Activated CD4-positive, CD25-positive, alpha-beta regulatory T cell treated with anti-CD3 and anti-CD28 coated beads, Interleukin-2, amount 50 U/mL, for 24 hours (primary cell): ENCODE data around the gene PLPP6.

Experiments used
- ATAC-seq, 2 donors: fragments of 150-1000 bp; cut with Tn5 transposase; one replicate each; pipeline ENCODE4 v1.10.0; 2021; ENCODE audit warnings: mild to moderate bottlenecking in 1 of 2, moderate library complexity in 1 of 2

PLPP6 gene

DNA sequence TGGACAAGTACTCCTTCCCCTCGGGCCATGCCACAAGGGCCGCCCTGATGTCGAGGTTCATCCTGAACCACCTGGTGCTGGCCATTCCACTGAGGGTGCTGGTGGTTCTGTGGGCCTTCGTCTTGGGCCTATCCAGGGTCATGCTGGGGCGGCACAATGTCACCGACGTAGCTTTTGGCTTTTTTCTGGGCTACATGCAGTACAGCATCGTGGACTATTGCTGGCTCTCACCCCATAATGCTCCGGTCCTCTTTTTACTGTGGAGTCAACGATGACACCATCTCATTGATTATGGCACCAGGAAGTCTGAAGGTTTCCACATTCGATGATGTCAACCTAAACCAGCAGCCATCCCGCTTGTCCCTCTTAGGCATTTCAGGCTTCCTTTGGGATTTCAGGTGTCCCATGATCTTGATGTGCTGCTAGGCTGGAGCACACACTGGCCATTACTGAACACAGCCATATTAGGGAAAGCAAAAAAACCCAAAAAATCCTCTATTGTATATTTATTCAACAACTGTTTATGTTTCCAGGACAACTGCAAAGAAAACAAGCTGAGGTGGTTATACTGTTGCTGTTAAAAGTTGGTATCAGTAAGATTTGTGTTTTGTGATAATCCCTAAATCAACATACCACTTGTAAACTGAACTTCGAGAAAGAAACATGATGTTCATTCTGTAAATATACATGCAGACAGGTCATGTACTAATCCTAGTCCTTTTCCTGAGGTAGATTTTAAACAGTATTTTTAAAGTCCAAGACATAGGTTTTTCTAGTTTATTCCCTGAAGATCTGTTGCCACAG, 1.1 kb downstream of the PLPP6 start:
- ATAC-seq: no peak

GRCh38 chr9:4663956-4664355, 1.9 kb downstream of the PLPP6 start:
- no peak for ATAC-seq

- no peak for ATAC-seq
Observed at GRCh38 chr9:4665357-4665756, 3.3 kb downstream of the PLPP6 start.

DNA sequence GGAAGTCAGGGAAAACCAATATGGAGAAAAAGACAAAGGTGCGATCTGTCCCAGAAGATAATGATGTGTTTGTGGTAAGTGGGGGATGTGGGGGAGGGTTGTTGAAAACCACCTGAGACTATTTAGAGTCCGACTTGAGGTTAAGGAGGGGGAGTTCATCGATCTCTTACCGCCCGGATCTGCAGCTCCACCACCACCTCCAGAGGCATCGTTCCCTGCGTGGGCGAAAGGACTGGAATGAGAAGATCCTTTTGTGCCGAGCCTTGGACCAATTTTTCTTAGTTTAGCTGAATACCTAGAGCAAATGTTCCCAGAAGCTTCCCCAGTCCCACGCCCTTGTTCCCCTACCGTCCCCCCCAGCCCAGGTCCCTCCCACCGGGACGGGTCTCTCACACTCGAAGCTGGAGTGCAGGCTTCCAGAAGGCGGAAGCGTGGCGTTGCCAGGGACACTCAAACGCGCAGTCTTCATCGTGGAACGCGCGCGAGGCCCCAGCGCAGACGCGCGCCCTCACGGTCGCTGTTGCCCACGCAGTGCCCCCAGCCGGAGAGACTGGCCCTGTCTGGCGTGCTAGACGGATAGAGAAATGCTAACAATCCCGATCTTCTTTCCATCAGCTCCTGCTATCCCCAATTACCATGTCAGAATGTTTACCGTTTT, 4.1 kb downstream of the PLPP6 start, which contains the start of gene SPATA6L:
SPATA6L (minus strand) TSS at position 439 of the 658 bp plus-strand sequence; CDS start at position 209, 230 bp downstream.
- peak; percentile 23 to 39 for ATAC-seq

- no peak for ATAC-seq
Observed at GRCh38 chr9:4667681-4668080, 5.6 kb downstream of the PLPP6 start.

- no peak for ATAC-seq
Observed at GRCh38 chr9:4668604-4669003, 6.5 kb downstream of the PLPP6 start.

GRCh38 chr9:4669890-4670289, 7.8 kb downstream of the PLPP6 start:
- no peak for ATAC-seq

DNA sequence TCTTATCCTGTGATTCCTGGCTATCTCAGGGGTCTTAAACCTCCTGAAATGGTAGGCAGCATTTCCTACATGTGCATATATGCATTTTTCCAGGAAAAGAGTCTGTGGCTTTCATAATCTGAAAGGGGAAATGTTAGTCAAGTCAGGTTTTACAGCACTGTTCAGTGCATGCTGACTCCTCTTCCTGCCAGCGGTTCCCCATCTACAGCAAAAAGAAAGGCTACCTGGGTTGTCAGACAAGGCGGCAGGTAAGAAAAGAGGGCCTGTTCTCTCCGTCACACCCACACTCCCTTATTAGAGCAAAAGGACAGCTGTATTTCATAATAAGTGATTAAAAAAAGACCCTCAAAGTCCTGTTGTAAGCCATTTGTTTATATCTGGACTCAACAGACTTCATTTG, 8.5 kb downstream of the PLPP6 start:
- no peak for ATAC-seq

- ATAC-seq: peak in 1 of 2 donors; percentile 41
Observed at GRCh38 chr9:4671737-4672136, 9.6 kb downstream of the PLPP6 start.

GRCh38 chr9:4674783-4675182, 12.7 kb downstream of the PLPP6 start:
- ATAC-seq: no peak

- no peak for ATAC-seq
Observed at GRCh38 chr9:4677392-4677791, 15.3 kb downstream of the PLPP6 start.

- ATAC-seq: peak; percentile 4 to 7
Observed at GRCh38 chr9:4678679-4679267, 16.7 kb downstream of the PLPP6 start.

DNA sequence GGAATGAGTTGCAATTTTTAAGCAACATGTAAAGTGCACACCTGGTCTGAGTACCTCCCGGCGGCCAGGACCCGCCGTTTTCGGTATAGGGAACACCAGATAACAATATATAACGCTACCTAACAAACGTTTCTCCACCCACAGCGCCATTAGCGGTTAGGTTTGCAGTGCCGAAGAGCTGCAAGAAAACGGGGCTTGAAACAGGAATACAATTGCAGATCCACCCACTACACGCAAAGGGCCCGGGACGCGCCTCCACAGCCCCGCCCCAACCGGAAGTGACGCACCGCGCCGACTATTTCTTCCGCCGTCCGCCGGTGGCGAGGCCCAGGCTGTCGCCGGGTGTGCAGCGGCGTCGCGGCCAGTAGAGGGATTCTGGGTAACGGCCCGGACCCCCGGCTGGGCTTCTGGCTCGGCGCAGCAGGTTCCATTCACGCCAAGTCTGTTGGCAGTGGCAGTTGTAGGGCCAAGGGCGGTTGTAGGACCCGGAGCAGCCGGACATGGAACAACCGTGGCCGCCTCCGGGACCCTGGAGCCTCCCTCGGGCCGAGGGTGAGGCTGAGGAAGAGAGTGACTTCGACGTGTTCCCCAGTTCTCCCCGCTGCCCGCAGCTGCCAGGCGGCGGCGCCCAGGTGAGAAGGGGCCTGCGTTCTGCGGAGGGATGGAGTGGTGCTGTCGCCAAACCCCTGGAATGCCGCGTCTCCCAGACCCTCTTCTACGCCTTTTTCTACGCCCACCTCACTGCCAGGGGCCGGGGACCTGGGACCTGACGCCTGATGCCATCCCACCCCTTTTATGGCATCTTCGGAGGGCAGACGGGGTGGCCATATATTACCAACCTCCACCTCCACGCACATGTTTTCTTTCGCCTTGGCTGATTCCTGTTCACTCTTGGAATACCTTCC, 17.4 kb downstream of the PLPP6 start, which contains the start of gene CDC37L1:
CDC37L1 (plus strand) TSS at position 302 of the 905 bp plus-strand sequence; CDS start at position 501, 199 bp downstream.
- ATAC-seq: peak; percentile 97 to 98

- ATAC-seq: no peak
Observed at GRCh38 chr9:4680173-4680525, 18.1 kb downstream of the PLPP6 start.

GRCh38 chr9:4680750-4681149, 18.7 kb downstream of the PLPP6 start:
- no peak for ATAC-seq

- ATAC-seq: no peak
Observed at GRCh38 chr9:4684820-4685219, 22.7 kb downstream of the PLPP6 start.

DNA sequence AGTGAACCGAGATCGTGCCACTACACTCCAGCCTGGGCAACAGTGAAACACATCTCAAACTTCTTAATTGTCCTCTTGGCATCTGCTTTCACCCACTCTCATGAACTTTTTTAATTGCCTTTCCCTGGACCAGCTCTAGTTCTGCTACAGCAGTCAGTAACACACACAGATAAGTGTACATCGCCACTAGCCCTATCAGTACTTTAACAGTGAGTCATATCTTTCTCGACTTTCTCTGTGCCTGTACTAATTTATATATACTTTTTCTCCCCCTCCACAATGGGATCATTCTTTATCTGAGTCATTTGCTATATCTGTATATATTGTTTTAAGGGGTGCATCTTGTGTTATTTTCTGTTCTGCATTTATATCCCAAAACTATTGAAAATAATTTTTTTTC, 24.0 kb downstream of the PLPP6 start:
- ATAC-seq: peak; percentile 55 to 57

GRCh38 chr9:4686584-4686983, 24.5 kb downstream of the PLPP6 start:
- no peak for ATAC-seq

- ATAC-seq: no peak
Observed at GRCh38 chr9:4689021-4689420, 26.9 kb downstream of the PLPP6 start.

DNA sequence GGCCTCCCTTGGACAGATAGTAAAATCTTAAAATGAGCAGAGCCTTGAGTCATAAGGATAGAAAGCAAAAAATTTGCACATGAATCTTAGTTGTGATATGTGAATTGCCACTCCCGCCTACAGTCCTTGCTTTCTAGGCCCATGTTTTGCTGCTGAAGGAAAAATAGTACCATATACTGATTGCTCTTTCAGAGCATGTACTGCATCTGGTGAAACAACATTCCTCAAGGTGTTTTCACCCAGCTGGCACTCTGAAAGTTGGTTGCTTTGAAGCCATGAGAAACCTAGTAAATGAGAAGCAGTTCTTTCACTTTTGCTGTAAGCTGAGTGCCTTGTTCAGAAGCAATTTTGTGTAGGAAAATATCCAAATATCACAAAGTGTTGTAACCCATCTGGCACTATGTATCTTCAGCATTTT, 27.6 kb downstream of the PLPP6 start:
- ATAC-seq: peak; percentile 63 to 76

DNA sequence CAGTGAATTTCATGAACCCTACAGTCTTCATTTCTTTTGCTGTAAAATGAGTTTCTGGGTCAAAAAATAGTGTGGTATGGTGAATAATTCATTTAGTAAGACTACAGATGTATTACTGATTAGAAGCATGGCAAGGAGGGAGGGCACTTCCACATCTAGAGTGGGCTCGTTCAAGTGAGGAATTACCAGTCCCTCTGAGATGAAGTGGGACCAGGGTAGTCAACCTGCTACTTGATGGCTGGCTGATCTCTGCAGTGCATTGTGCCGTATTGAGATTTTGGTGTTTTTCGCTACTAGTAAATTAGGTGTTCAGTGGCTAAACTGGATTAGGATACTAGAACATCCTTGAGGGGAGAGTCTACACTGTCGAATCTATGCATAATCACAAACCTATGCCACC, 28.1 kb downstream of the PLPP6 start:
- no peak for ATAC-seq

DNA sequence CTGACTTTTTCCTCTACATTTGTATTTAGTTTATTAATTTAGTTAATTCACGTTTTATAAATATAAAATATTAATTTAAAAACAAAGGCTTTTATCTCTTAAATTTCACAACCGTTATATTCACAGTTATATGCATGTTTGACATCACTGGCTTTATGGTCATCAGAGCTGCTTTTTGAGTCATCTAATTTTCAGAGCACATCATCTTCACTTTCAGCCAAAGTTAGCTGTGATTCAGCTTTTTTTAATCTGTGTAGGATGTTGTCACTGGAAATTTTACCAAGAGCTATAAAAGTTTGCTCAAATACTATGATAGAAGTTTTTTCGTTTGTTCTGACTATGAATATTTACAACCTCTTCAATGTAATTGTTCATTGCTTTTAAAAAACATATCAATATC, 29.7 kb downstream of the PLPP6 start:
- peak; percentile 64 to 72 for ATAC-seq

DNA sequence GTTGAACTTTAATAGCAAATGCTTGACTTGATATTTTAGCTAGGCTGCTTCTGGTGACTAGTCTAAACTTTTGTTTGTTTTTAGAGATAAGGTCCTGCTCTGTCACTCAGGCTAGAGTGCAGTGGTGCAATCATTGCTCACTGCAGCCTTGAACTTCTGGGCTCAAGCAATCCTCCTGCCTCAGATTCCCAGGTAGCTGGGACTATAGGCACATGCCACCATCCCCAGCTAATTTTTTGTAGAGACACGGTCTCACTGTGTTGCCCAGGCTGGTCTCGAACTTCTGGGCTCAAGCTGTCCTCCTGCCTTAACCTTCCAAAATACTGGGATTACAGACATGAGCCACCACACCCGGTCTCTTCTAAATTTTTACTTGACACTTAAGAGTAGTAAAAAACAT, 38.0 kb downstream of the PLPP6 start:
- no peak for ATAC-seq
